Karpas-422 (cell line): ENCODE measurements around the gene ASB18. TPM values are rescaled to one million over a fixed set of nuclear protein-coding genes. Genes with fewer than 3 reads are reported as not detected.

Experiments used
- DNase-seq: peaks from one replicate; pipeline ENCODE4 v3.0.0-alpha.2; 2015
- H2AFZ ChIP-seq: fragments of 200-600 bp; sonication (generic); 2 replicates; pipeline ENCODE4 v1.6.1; 2014; ENCODE audit warnings: antibody characterized with exemption, low read length, mixed read lengths
- H3K27ac ChIP-seq: fragments of 200-600 bp; sonication (generic); 2 replicates; pipeline ENCODE4 v1.5.1; 2014; ENCODE audit warnings: mild to moderate bottlenecking, low read length, moderate library complexity
- H3K27me3 ChIP-seq: fragments of 200-600 bp; sonication (generic); 2 replicates; pipeline ENCODE4 v1.6.1; 2014; ENCODE audit warnings: low read length, mixed read lengths
- H3K36me3 ChIP-seq: fragments of 200-600 bp; sonication (generic); 2 replicates; pipeline ENCODE4 v1.6.1; 2014; ENCODE audit warnings: low read length, mixed read lengths; ENCODE audit not compliant: insufficient read depth
- H3K4me1 ChIP-seq: fragments of 200-600 bp; sonication (generic); 2 replicates; pipeline ENCODE4 v1.6.1; 2014; ENCODE audit warnings: mild to moderate bottlenecking, low read length, mixed read lengths
- H3K4me2 ChIP-seq: fragments of 200-600 bp; sonication (generic); 2 replicates; pipeline ENCODE4 v1.6.1; 2014; ENCODE audit warnings: low read length, low read depth, mild to moderate bottlenecking; ENCODE audit not compliant: poor library complexity, severe bottlenecking
- H3K4me3 ChIP-seq: fragments of 200-600 bp; sonication (generic); 2 replicates; pipeline ENCODE4 v1.5.1; 2014; ENCODE audit warnings: mild to moderate bottlenecking, antibody characterized with exemption, low read length, mixed read lengths
- H3K79me2 ChIP-seq: fragments of 200-600 bp; sonication (generic); 2 replicates; pipeline ENCODE4 v1.6.1; 2014; ENCODE audit warnings: mild to moderate bottlenecking, low read length, mixed read lengths
- H3K9ac ChIP-seq: fragments of 200-600 bp; sonication (generic); 2 replicates; pipeline ENCODE4 v1.6.0; 2014; ENCODE audit warnings: low read length
- H3K9me2 ChIP-seq: fragments of 200-600 bp; sonication (generic), shearing (Covaris generic); replicated peaks from 2 replicates; pipeline ENCODE4 v1.6.0; 2014; ENCODE audit warnings: mild to moderate bottlenecking, low read length, moderate library complexity; ENCODE audit not compliant: insufficient read depth
- H3K9me3 ChIP-seq: fragments of 300-700, 200-600 bp; sonication (generic); 2 replicates; pipeline ENCODE4 v1.6.1; 2014; ENCODE audit warnings: low read length, mixed read lengths
- H4K20me1 ChIP-seq: fragments of 200-600 bp; sonication (generic); 2 replicates; pipeline ENCODE4 v1.6.1; 2014; ENCODE audit warnings: mild to moderate bottlenecking, antibody characterized with exemption, low read length, low read depth; ENCODE audit not compliant: insufficient read depth
- total RNA-seq: library from RNA; depleted of rRNA; stranded (reverse); fragments of >200 nt; shearing (Covaris generic); gene quantifications from 2 replicates; pipeline ENCODE4 v1.2.3, GENCODE V29; 2014; ENCODE audit warnings: low replicate concordance

ASB18 gene
- total RNA-seq, 1 experiment from 2014 or later = not detected

- no peaks in the 10 kb centered on the region for H3K27me3 ChIP-seq
- no peaks in the 10 kb centered on the region for H3K36me3 ChIP-seq
- no peaks in the 10 kb centered on the region for H3K79me2 ChIP-seq
- H3K4me1 ChIP-seq = no peaks in the 10 kb centered on the region
- H3K4me2 ChIP-seq = no peak overlapping the region
- no peaks in the 10 kb centered on the region for H3K9me3 ChIP-seq
- H3K9me2 ChIP-seq = no peaks in the 10 kb centered on the region
- H3K4me3 ChIP-seq = no peak overlapping the region
- H4K20me1 ChIP-seq = no peaks in the 10 kb centered on the region
- H3K27ac ChIP-seq = no peak overlapping the region
- DNase-seq = no peak
- no peak overlapping the region for H2AFZ ChIP-seq
- no peak overlapping the region for H3K9ac ChIP-seq
These were observed 7.1 kb downstream of the ASB18 start for GRCh38 chr2:236257136-236257535.

- no peaks in the 10 kb centered on the region for H3K27me3 ChIP-seq
- H2AFZ ChIP-seq = no peak overlapping the region
- H3K9me2 ChIP-seq = no peaks in the 10 kb centered on the region
- no peak overlapping the region for H3K9ac ChIP-seq
- H3K36me3 ChIP-seq = no peaks in the 10 kb centered on the region
- H3K9me3 ChIP-seq = no peaks in the 10 kb centered on the region
- no peaks in the 10 kb centered on the region for H4K20me1 ChIP-seq
- no peak overlapping the region for H3K4me2 ChIP-seq
- no peak for DNase-seq
- no peak overlapping the region for H3K4me3 ChIP-seq
- H3K27ac ChIP-seq = no peak overlapping the region
- no peaks in the 10 kb centered on the region for H3K4me1 ChIP-seq
- no peaks in the 10 kb centered on the region for H3K79me2 ChIP-seq
These were observed 7.7 kb downstream of the ASB18 start for GRCh38 chr2:236256366-236256985.

DNA sequence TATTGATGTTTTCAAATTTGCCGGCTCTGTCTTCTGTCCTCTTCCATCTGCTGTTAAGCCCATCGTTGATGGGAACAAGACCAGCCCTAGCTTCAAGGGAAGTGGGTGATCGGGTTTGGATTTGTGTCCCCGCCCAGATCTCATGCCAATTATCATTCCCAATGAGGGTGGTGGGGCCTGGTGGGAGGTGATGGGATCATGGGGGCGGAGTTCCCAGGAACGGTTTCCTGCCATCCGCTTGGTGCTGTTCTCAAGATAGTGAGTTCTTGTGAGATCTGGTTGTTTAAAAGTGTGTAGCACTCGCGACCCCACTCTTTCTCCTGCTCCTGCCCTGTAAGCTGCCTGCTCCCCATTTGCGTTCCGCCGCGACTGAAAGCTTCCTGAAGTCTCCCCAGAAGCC is 9.5 kb downstream of the ASB18 start:
- H3K79me2 ChIP-seq = no peaks in the 10 kb centered on the region
- H3K4me3 ChIP-seq = no peak overlapping the region
- H3K4me2 ChIP-seq = no peak overlapping the region
- no peaks in the 10 kb centered on the region for H4K20me1 ChIP-seq
- no peak overlapping the region for H3K9ac ChIP-seq
- H3K9me2 ChIP-seq = no peaks in the 10 kb centered on the region
- no peaks in the 10 kb centered on the region for H3K36me3 ChIP-seq
- DNase-seq = no peak
- no peaks in the 10 kb centered on the region for H3K9me3 ChIP-seq
- H3K4me1 ChIP-seq = no peaks in the 10 kb centered on the region
- H3K27me3 ChIP-seq = no peaks in the 10 kb centered on the region
- no peak overlapping the region for H3K27ac ChIP-seq
- no peak overlapping the region for H2AFZ ChIP-seq

GRCh38 chr2:236254001-236254400 is 10.2 kb downstream of the ASB18 start:
- no peaks in the 10 kb centered on the region for H3K27me3 ChIP-seq

DNA sequence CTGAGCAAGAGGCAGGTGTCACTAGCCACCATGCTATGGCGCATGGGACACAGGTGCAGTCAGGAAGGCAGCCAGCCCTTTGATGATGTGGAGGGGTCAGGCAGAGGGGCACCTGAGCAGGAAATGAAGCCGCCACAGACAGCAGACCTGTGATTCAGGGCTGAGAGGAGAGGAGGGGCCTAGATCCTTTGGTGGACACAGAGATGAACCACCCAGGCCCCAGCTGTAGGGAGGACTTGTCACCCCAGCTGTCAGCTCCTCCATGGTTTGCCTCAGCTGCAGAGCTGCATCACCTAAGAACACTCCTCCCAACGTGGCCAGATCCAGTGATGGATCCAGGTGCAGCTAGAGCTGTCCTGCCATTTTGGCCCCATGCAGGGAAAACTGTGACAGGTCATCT is 11.6 kb downstream of the ASB18 start:
- Histone ChIP-seq H3K9ac (no peak overlapping the region), H3K4me3 (no peak overlapping the region), H2AFZ (no peak overlapping the region), H4K20me1 (no peaks in the 10 kb centered on the region), H3K79me2 (no peaks in the 10 kb centered on the region), H3K4me2 (no peak overlapping the region), H3K4me1 (no peaks in the 10 kb centered on the region), H3K9me2 (no peaks in the 10 kb centered on the region), H3K36me3 (no peaks in the 10 kb centered on the region), H3K27ac (no peak overlapping the region), H3K27me3 (no peaks in the 10 kb centered on the region), H3K9me3 (no peaks in the 10 kb centered on the region)
- DNase-seq = no peak

More at GRCh38 chr2:236254001-236254400, 10.2 kb downstream of the ASB18 start:
- no peaks in the 10 kb centered on the region for H3K9me2 ChIP-seq
- H3K4me3 ChIP-seq = no peak overlapping the region
- no peaks in the 10 kb centered on the region for H3K4me1 ChIP-seq
- H2AFZ ChIP-seq = no peak overlapping the region
- no peaks in the 10 kb centered on the region for H3K79me2 ChIP-seq
- DNase-seq = peak; percentile 59
- no peak overlapping the region for H3K9ac ChIP-seq
- no peaks in the 10 kb centered on the region for H3K36me3 ChIP-seq
- H3K9me3 ChIP-seq = no peaks in the 10 kb centered on the region
- no peak overlapping the region for H3K27ac ChIP-seq
- no peaks in the 10 kb centered on the region for H4K20me1 ChIP-seq
- H3K4me2 ChIP-seq = no peak overlapping the region

GRCh38 chr2:236250909-236251579 is 13.2 kb downstream of the ASB18 start:
- no peak overlapping the region for H3K27ac ChIP-seq
- H3K9ac ChIP-seq = no peak overlapping the region
- H3K4me3 ChIP-seq = no peak overlapping the region
- H3K27me3 ChIP-seq = no peaks in the 10 kb centered on the region
- H3K4me1 ChIP-seq = no peaks in the 10 kb centered on the region
- no peaks in the 10 kb centered on the region for H4K20me1 ChIP-seq
- H3K36me3 ChIP-seq = no peaks in the 10 kb centered on the region
- no peak for DNase-seq
- H3K9me2 ChIP-seq = no peaks in the 10 kb centered on the region
- no peaks in the 10 kb centered on the region for H3K79me2 ChIP-seq
- H3K9me3 ChIP-seq = no peaks in the 10 kb centered on the region
- H2AFZ ChIP-seq = no peak overlapping the region
- no peak overlapping the region for H3K4me2 ChIP-seq

GRCh38 chr2:236250286-236250685 is 13.9 kb downstream of the ASB18 start:
- no peaks in the 10 kb centered on the region for H3K36me3 ChIP-seq
- no peak overlapping the region for H3K4me3 ChIP-seq
- no peak for DNase-seq
- no peaks in the 10 kb centered on the region for H3K9me2 ChIP-seq
- H3K4me2 ChIP-seq = no peak overlapping the region
- H3K4me1 ChIP-seq = no peaks in the 10 kb centered on the region
- H2AFZ ChIP-seq = no peak overlapping the region
- H3K9ac ChIP-seq = no peak overlapping the region
- no peaks in the 10 kb centered on the region for H4K20me1 ChIP-seq
- H3K27ac ChIP-seq = no peak overlapping the region
- no peaks in the 10 kb centered on the region for H3K79me2 ChIP-seq
- no peaks in the 10 kb centered on the region for H3K27me3 ChIP-seq
- H3K9me3 ChIP-seq = no peaks in the 10 kb centered on the region

GRCh38 chr2:236249066-236249465 is 15.1 kb downstream of the ASB18 start:
- Histone ChIP-seq H3K27ac (no peak overlapping the region), H3K79me2 (no peaks in the 10 kb centered on the region), H3K4me2 (no peak overlapping the region), H3K9me3 (no peaks in the 10 kb centered on the region), H3K4me1 (no peaks in the 10 kb centered on the region), H2AFZ (no peak overlapping the region), H3K27me3 (no peaks in the 10 kb centered on the region), H3K4me3 (no peak overlapping the region), H3K36me3 (no peaks in the 10 kb centered on the region), H3K9me2 (no peaks in the 10 kb centered on the region), H4K20me1 (no peaks in the 10 kb centered on the region), H3K9ac (no peak overlapping the region)
- DNase-seq = no peak
